Ammon's horn (tissue), 1 donor: ENCODE measurements around the gene JKAMP.

Source experiments
- DNase-seq: peaks from one replicate; pipeline ENCODE4 v3.0.0-alpha.2; 2016; ENCODE audit warnings: low spot score

The JKAMP gene

GRCh38 chr14:59540852-59541251, 56.5 kb downstream of the JKAMP start:
- DNase-seq = no peak

- no peak for DNase-seq
Measured at GRCh38 chr14:59541731-59542130, 57.4 kb downstream of the JKAMP start.

- DNase-seq = no peak
Measured at GRCh38 chr14:59543873-59544272, 59.6 kb downstream of the JKAMP start.

DNA sequence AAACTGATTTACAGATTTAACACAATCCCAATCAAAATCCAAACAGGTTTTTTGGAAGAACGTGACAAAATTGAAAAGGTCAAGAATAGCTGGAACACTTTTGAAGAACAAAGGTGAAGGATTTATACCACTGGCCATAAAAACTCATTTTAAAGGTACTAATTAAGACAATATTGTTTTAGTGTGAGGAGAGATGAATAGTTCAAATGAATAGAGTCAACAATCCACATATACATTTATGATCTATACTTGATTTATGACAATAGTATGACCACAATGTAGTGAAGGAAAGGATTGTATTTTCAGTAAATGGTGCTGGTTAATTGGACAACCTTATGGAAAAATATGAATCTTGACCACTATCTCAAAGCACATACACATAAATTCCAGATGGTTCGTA, 63.0 kb downstream of the JKAMP start:
- no peak for DNase-seq
